H1 (cell line): ENCODE results near the gene ACTR8. TPM values are rescaled to one million over a fixed set of nuclear protein-coding genes. Genes with fewer than 3 reads are reported as not detected.

Source experiments
- CTCF ChIA-PET: fragments of 300-600 bp; sonication (Branson Sonifier 250); formaldehyde crosslinking; loops from one replicate; lab custom pipeline; 2021; ENCODE audit not compliant: partially characterized antibody; lab: Charles Lee
- POLR2A ChIA-PET: fragments of 300-600 bp; sonication (Branson Sonifier 250); formaldehyde crosslinking; loops from one replicate; lab custom pipeline; 2021; ENCODE audit warnings: inconsistent platforms; ENCODE audit not compliant: partially characterized antibody; lab: Charles Lee
- DNase-seq, 2 experiments: peaks; one replicate each; pipeline versions ENCODE4 v3.0.0 to v3.0.0-alpha.2; 2010 to 2022; ENCODE audit warnings: low spot score in 2 of 2, low read depth in 1 of 2, mixed read lengths in 1 of 2
- FAIRE-seq: peaks from 2 replicates; lab custom pipeline; 2011; peaks lifted over from hg19 to GRCh38; lab: Jason Lieb, UNC
- H2AFZ ChIP-seq: 2 replicates; pipeline ENCODE4 v1.8.1; 2012; ENCODE audit warnings: low read length, inconsistent platforms
- H2AK5ac ChIP-seq: 2 replicates; pipeline ENCODE4 v1.6.1; 2013; ENCODE audit warnings: low read depth, low read length
- H2BK120ac ChIP-seq: replicated peaks from 2 replicates; pipeline ENCODE3; 2013; ENCODE audit warnings: low read depth, low read length, inconsistent platforms
- H2BK12ac ChIP-seq: 2 replicates; pipeline ENCODE4 v1.6.1; 2013; ENCODE audit warnings: low read depth, low read length
- H2BK15ac ChIP-seq: 2 replicates; pipeline ENCODE4 v1.6.1; 2013; ENCODE audit warnings: low read length
- H2BK20ac ChIP-seq: 2 replicates; pipeline ENCODE4 v1.6.1; 2013; ENCODE audit warnings: low read length
- H2BK5ac ChIP-seq: 2 replicates; pipeline ENCODE4 v1.6.1; 2013; ENCODE audit warnings: low read depth, low read length
- H3K14ac ChIP-seq: 2 replicates; pipeline ENCODE4 v1.6.1; 2013; ENCODE audit warnings: inconsistent platforms; ENCODE audit not compliant: insufficient read length
- H3K18ac ChIP-seq: 2 replicates; pipeline ENCODE4 v1.6.1; 2013; ENCODE audit warnings: low read length; ENCODE audit errors: extremely low read depth
- H3K23ac ChIP-seq: 2 replicates; pipeline ENCODE4 v1.6.1; 2013; ENCODE audit warnings: inconsistent platforms; ENCODE audit not compliant: insufficient read length
- H3K23me2 ChIP-seq: 2 replicates; pipeline ENCODE4 v1.6.1; 2013; ENCODE audit warnings: low read depth, low read length
- H3K27ac ChIP-seq: 2 replicates; pipeline ENCODE4 v1.6.1; 2011; ENCODE audit warnings: low read depth, low read length, inconsistent platforms
- H3K27me3 ChIP-seq, 4 experiments: replicated peaks in 1 of 4; 1 replicate in 1 of 4; 2 replicates in 3 of 4; pipeline versions ENCODE4 v1.6.1 to v1.8.1; 2011 to 2013; ENCODE audit warnings: low read length in 3 of 4, mild to moderate bottlenecking in 3 of 4, inconsistent platforms in 2 of 4, mixed read lengths in 2 of 4, moderate library complexity in 1 of 4; ENCODE audit not compliant: control insufficient read depth in 3 of 4, insufficient read depth in 3 of 4; ENCODE audit errors: extremely low read depth in 1 of 4
- H3K36me3 ChIP-seq, 4 experiments: 2 replicates each; pipeline versions ENCODE4 v1.6.1 to v1.8.1; 2011 to 2013; ENCODE audit warnings: mild to moderate bottlenecking in 4 of 4, low read length in 3 of 4, moderate library complexity in 2 of 4, control low read depth in 1 of 4, inconsistent platforms in 1 of 4; ENCODE audit not compliant: insufficient read depth in 4 of 4, control insufficient read depth in 2 of 4
- H3K4ac ChIP-seq: replicated peaks from 2 replicates; pipeline ENCODE3; 2013; ENCODE audit warnings: low read length, low read depth, mixed read lengths, inconsistent platforms; ENCODE audit not compliant: insufficient read length
- H3K4me1 ChIP-seq, 4 experiments: replicated peaks in 1 of 4; 1 replicate in 1 of 4; 2 replicates in 3 of 4; pipeline versions ENCODE4 v1.6.1 to v1.8.1; 2011 to 2013; ENCODE audit warnings: low read length in 3 of 4, inconsistent platforms in 2 of 4, mixed read lengths in 1 of 4; ENCODE audit not compliant: insufficient read depth in 4 of 4, control insufficient read depth in 3 of 4
- H3K4me2 ChIP-seq, 2 experiments: 2 replicates each; pipeline versions ENCODE4 v1.6.1 to v1.8.1; 2011 to 2013; ENCODE audit warnings: low read depth in 2 of 2, low read length in 2 of 2, control low read depth in 1 of 2, inconsistent platforms in 1 of 2, mild to moderate bottlenecking in 1 of 2; ENCODE audit not compliant: insufficient read depth in 1 of 2
- H3K4me3 ChIP-seq, 4 experiments: fragments of 200-600, 300-600 bp in 1 of 4; sonication (generic), shearing (Covaris generic), sonication (Bioruptor Twin) in 1 of 4; 2 replicates each; pipeline versions ENCODE4 v1.5.1 to v1.8.1; 2011 to 2016; ENCODE audit warnings: low read length in 4 of 4, low read depth in 3 of 4, control low read depth in 2 of 4, inconsistent platforms in 2 of 4, mild to moderate bottlenecking in 2 of 4, mixed read lengths in 1 of 4, moderate library complexity in 1 of 4; ENCODE audit not compliant: insufficient read depth in 2 of 4; ENCODE audit errors: extremely low read depth in 1 of 4
- H3K56ac ChIP-seq: replicated peaks from 2 replicates; pipeline ENCODE3; 2013; ENCODE audit warnings: low read depth, mild to moderate bottlenecking, mixed read lengths, low read length, inconsistent platforms; ENCODE audit not compliant: insufficient read length
- H3K79me1 ChIP-seq: 2 replicates; pipeline ENCODE4 v1.6.1; 2013; ENCODE audit warnings: low read depth, low read length, control low read depth
- H3K79me2 ChIP-seq, 2 experiments: 2 replicates each; pipeline versions ENCODE4 v1.6.1 to v1.8.1; 2012 to 2013; ENCODE audit warnings: low read length in 2 of 2, mild to moderate bottlenecking in 2 of 2, inconsistent platforms in 1 of 2; ENCODE audit not compliant: insufficient read depth in 2 of 2, control insufficient read depth in 1 of 2
- H3K9ac ChIP-seq, 4 experiments: replicated peaks in 1 of 4; 1 replicate in 1 of 4; 2 replicates in 3 of 4; pipeline versions ENCODE4 v1.6.1 to v1.8.1; 2011 to 2013; ENCODE audit warnings: low read depth in 3 of 4, low read length in 3 of 4, control low read depth in 2 of 4, mild to moderate bottlenecking in 2 of 4, moderate library complexity in 2 of 4, inconsistent platforms in 1 of 4; ENCODE audit errors: extremely low read depth in 1 of 4
- H3K9me3 ChIP-seq, 2 experiments: 2 replicates each; pipeline versions ENCODE4 v1.6.1 to v1.8.1; 2012 to 2013; ENCODE audit warnings: mild to moderate bottlenecking in 2 of 2, moderate library complexity in 2 of 2, control low read depth in 1 of 2, inconsistent platforms in 1 of 2, low read depth in 1 of 2, low read length in 1 of 2, mixed read lengths in 1 of 2; ENCODE audit not compliant: insufficient read depth in 2 of 2
- H4K20me1 ChIP-seq, 2 experiments: replicated peaks in 1 of 2; 2 replicates each; pipeline versions ENCODE3 to v1.8.1; 2011 to 2013; ENCODE audit warnings: inconsistent platforms in 2 of 2, low read length in 2 of 2, mild to moderate bottlenecking in 1 of 2; ENCODE audit not compliant: insufficient read depth in 2 of 2, control insufficient read depth in 1 of 2
- H4K5ac ChIP-seq: 2 replicates; pipeline ENCODE4 v1.6.1; 2013; ENCODE audit warnings: low read length, low read depth, mixed read lengths, inconsistent platforms; ENCODE audit not compliant: insufficient read length
- H4K8ac ChIP-seq: 2 replicates; pipeline ENCODE4 v1.8.0; 2013; ENCODE audit warnings: mild to moderate bottlenecking, moderate library complexity, low read length, inconsistent platforms; ENCODE audit not compliant: insufficient read depth; ENCODE audit errors: extremely low read depth
- H4K91ac ChIP-seq: replicated peaks from 2 replicates; pipeline ENCODE3; 2013; ENCODE audit warnings: low read length, mixed read lengths, inconsistent platforms; ENCODE audit not compliant: insufficient read length
- CEBPB ChIP-seq: IDR thresholded peaks from 2 replicates; pipeline ENCODE4 v1.6.1; 2012; ENCODE audit warnings: low read depth, low read length
- GTF2F1 ChIP-seq: IDR thresholded peaks from 2 replicates; pipeline ENCODE4 v1.6.1; 2012; ENCODE audit warnings: low read depth, low read length, improper control_type of control experiment, borderline replicate concordance
- WGBS, 2 experiments: shearing (Covaris generic) in 1 of 2; methylation state at CpG; one replicate each; pipeline versions ENCODE4 v1.1.6 to v1.1.7; 2013 to 2015; ENCODE audit warnings: low lambda C conversion rate in 2 of 2, mixed read lengths in 2 of 2, inconsistent platforms in 1 of 2, low coverage in 1 of 2, missing lambda C conversion rate in 1 of 2; ENCODE audit not compliant: insufficient replicate concordance in 2 of 2, insufficient coverage in 1 of 2, insufficient read length in 1 of 2; ENCODE audit errors: extremely low coverage in 1 of 2, missing lambda C conversion rate in 1 of 2; 5-methylcytosine and 5-hydroxymethylcytosine counted together
- polyA plus RNA-seq, 7 experiments: library from polyadenylated mRNA; depleted of rRNA in 3 of 7; stranded (reverse) in 5 of 7; unstranded in 2 of 7; fragments of >200 nt in 5 of 7; fragments of 200-250 nt in 2 of 7; gene quantifications; 1 replicate in 5 of 7; 2 replicates in 1 of 7; 4 replicates in 1 of 7; pipeline versions ENCODE4 v1.2.1 to v1.2.3, GENCODE V29; 2011 to 2013; ENCODE audit warnings: missing spikeins in 2 of 7, mixed read lengths in 2 of 7
- total RNA-seq: library from RNA; stranded (reverse); fragmentation: NEBNext Ultra II Directional; extraction: Animal tissue kit (Norgen Biotek cat#: 25700); gene quantifications from 2 replicates; pipeline ENCODE4 v1.2.1, GENCODE V29; 2021

Gene ACTR8
- total and polyA plus RNA-seq, 2 of the 8 experiments (the other 6 are each of a cell fraction or from before 2014, with no cell fraction given), result 8.3 to 26.9 TPM

GRCh38 chr3:53822331-53822741 is 59.6 kb downstream of the ACTR8 start:
- DNase-seq, result no peak
- no peak overlapping the region for H4K8ac ChIP-seq
- no peak overlapping the region for H3K14ac ChIP-seq
- ChIA-PET POLR2A (no interaction called here), CTCF (interaction anchor here (0.6 to 2.0 kb wide), 6 partner anchors 10 to 152 kb away, joined by 3 to 5 read pairs (median 3); no protein-coding TSS in a partner anchor)
- H4K91ac ChIP-seq, result no peak overlapping the region
- no peak overlapping the region for H3K4me2 ChIP-seq
- H3K36me3 ChIP-seq, result peaks cover 6 to 23% (median 13%) of the 10 kb centered on the region in 4 experiments; a peak in 7 of 8 replicates
- H2AFZ ChIP-seq, result no peak overlapping the region
- H2AK5ac ChIP-seq, result no peak overlapping the region
- no peak for FAIRE-seq
- no peak overlapping the region for H2BK15ac ChIP-seq
- H3K23me2 ChIP-seq, result no peaks in the 10 kb centered on the region
- H3K18ac ChIP-seq, result no peak overlapping the region
- H3K27ac ChIP-seq, result no peak overlapping the region
- no peak overlapping the region for H3K9ac ChIP-seq
- H3K79me2 ChIP-seq, result no peaks in the 10 kb centered on the region
- no peak overlapping the region; the same call in 1 of the 2 replicates for H2BK5ac ChIP-seq
- no peaks in the 10 kb centered on the region for H3K79me1 ChIP-seq
- H3K9me3 ChIP-seq, result no peaks in the 10 kb centered on the region
- no peak overlapping the region for H2BK20ac ChIP-seq
- no peak for TF ChIP-seq CEBPB
- TF ChIP-seq GTF2F1, result no peak
- no peak overlapping the region for H3K4ac ChIP-seq
- H3K56ac ChIP-seq, result no peak overlapping the region
- no peak overlapping the region for H2BK120ac ChIP-seq
- no peak overlapping the region for H3K23ac ChIP-seq
- no peaks in the 10 kb centered on the region for H3K27me3 ChIP-seq
- H3K4me3 ChIP-seq, result no peak overlapping the region
- H3K4me1 ChIP-seq, result peaks cover 0 to 3% (median 1%) of the 10 kb centered on the region in 4 experiments; a peak in 1 of 7 replicates
- 92% methylated on average over 14 of the region's 14 CpGs; no CpG with 5 or more reads in 1 of the 2 experiments for WGBS, 2 experiments
- H4K20me1 ChIP-seq, result peaks cover 3% of the 10 kb centered on the region in 2 experiments
- H2BK12ac ChIP-seq, result no peak overlapping the region
- H4K5ac ChIP-seq, result no peak overlapping the region
